HG03064 (cell line): ENCODE results near the gene OR5K3.
"Not testable (repeated sequence)": the region's sequence is repeated elsewhere in the genome, so short reads cannot be mapped to it uniquely, and the experiment has no call there.

ENCODE experiments used
- ATAC-seq: cut with Tn5 transposase; IDR thresholded peaks from one replicate; pipeline ENCODE4 v1.9.1; 2021; ENCODE audit warnings: low read depth; ENCODE audit not compliant: unreplicated experiment

Gene OR5K3

GRCh38 chr3:98390366-98390765 is at the start of gene OR5K3:
Gene OR5K3 (plus strand): TSS chr3:98390666. CDS start chr3:98390666, 0 bp downstream.
- ATAC-seq, result no peak

GRCh38 chr3:98341758-98342157 is 48.7 kb upstream of the OR5K3 start:
- ATAC-seq, result no peak

GRCh38 chr3:98343647-98344507 is 46.6 kb upstream of the OR5K3 start:
- ATAC-seq, result no peak

- ATAC-seq, result no peak
These were observed 40.4 kb upstream of the OR5K3 start for GRCh38 chr3:98350082-98350481.

GRCh38 chr3:98353554-98353953 is 36.9 kb upstream of the OR5K3 start, which contains the start of gene OR5K4:
Gene OR5K4 (plus strand): TSS chr3:98353854. CDS start chr3:98353854, 0 bp downstream.
- ATAC-seq, result no peak

GRCh38 chr3:98359250-98359649 is 31.2 kb upstream of the OR5K3 start:
- no peak for ATAC-seq

- peak; percentile 74 for ATAC-seq
These were observed 30.3 kb upstream of the OR5K3 start for GRCh38 chr3:98359993-98360675.

- no peak for ATAC-seq
These were observed 29.8 kb upstream of the OR5K3 start for GRCh38 chr3:98360681-98361080.

GRCh38 chr3:98361289-98361688 is 29.2 kb upstream of the OR5K3 start:
- ATAC-seq, result no peak

GRCh38 chr3:98367464-98368246 is 22.8 kb upstream of the OR5K3 start:
- no peak for ATAC-seq

GRCh38 chr3:98371186-98371585 is 19.3 kb upstream of the OR5K3 start:
- ATAC-seq, result no peak

- no peak for ATAC-seq
These were observed 18.6 kb upstream of the OR5K3 start for GRCh38 chr3:98371853-98372252.

- no peak for ATAC-seq
These were observed 18.0 kb upstream of the OR5K3 start for GRCh38 chr3:98372445-98372844.

GRCh38 chr3:98376631-98377030 is 13.8 kb upstream of the OR5K3 start:
- no peak for ATAC-seq

- ATAC-seq, result no peak
These were observed 2.3 kb upstream of the OR5K3 start for GRCh38 chr3:98388147-98388546.

GRCh38 chr3:98395101-98395500 is 4.6 kb downstream of the OR5K3 start:
- no peak for ATAC-seq

GRCh38 chr3:98396482-98396881 is 6.0 kb downstream of the OR5K3 start:
- not testable (repeated sequence) for ATAC-seq

- ATAC-seq, result no peak
These were observed 8.0 kb downstream of the OR5K3 start for GRCh38 chr3:98398513-98398912.

- ATAC-seq, result no peak
These were observed 12.0 kb downstream of the OR5K3 start for GRCh38 chr3:98402507-98402906.

GRCh38 chr3:98404010-98404409 is 13.5 kb downstream of the OR5K3 start:
- no peak for ATAC-seq

GRCh38 chr3:98406034-98406433 is 15.6 kb downstream of the OR5K3 start:
- no peak for ATAC-seq
